ENCODE results near the gene DPP9. TPM values are rescaled to one million over a fixed set of nuclear protein-coding genes. Genes with fewer than 3 reads are reported as not detected.

DPP9 gene
- total and polyA plus RNA-seq, 2 of the 13 experiments (the other 11 are each of a cell fraction or from before 2014, with no cell fraction given), result 8.4 to 25.8 TPM

DNA sequence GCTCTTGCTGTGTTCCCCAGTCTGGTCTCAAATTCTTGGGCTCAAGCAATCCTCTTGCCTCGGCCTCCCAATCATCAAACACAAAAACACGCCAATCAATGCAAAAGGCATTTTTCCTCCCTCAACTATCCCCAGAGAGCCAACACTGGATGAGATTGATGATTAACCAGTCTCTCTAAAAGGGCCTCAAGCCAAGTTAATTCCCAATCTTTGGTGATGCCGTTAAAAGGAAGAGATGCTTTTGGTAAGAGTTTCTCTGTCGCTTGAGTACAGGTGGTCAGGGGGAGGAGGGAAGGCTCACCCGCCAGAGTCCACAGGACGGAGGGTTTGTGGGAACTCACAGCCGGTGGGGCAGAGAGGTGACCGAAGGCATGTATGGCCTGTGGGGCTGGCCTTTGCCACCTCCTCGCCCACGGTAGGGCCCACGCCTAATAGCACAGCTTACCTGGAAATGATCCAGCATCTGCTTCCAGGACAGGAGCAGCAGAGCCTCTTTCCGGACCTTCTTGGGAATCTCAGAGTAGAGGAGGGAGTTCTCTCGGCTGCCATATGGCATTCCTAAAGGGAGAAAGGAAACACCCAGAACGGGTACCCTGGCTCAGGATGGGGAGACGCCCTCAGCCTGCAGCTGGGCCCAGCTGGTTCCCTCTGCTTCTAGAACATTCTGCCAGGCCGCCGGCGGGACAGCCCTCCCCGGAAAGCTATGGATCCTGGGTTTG is 18.1 kb downstream of the DPP9 start (continued):
- TF ChIP-seq, protein P1, sequence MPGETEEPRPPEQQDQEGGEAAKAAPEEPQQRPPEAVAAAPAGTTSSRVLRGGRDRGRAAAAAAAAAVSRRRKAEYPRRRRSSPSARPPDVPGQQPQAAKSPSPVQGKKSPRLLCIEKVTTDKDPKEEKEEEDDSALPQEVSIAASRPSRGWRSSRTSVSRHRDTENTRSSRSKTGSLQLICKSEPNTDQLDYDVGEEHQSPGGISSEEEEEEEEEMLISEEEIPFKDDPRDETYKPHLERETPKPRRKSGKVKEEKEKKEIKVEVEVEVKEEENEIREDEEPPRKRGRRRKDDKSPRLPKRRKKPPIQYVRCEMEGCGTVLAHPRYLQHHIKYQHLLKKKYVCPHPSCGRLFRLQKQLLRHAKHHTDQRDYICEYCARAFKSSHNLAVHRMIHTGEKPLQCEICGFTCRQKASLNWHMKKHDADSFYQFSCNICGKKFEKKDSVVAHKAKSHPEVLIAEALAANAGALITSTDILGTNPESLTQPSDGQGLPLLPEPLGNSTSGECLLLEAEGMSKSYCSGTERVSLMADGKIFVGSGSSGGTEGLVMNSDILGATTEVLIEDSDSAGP (CRISPR knock-in tag; IDR thresholded peaks at IDR 0.05; ENCODE audit: borderline replicate concordance), result 0 out of 2 replicates have a peak, but pooled peaks have one; percentile 37
- TF ChIP-seq ZBTB42 (CRISPR knock-in tag; IDR thresholded peaks at IDR 0.05) (no peak), ZNF605 (CRISPR knock-in tag; IDR thresholded peaks at IDR 0.05) (no peak), RBFOX2 (IDR thresholded peaks at IDR 0.05; ENCODE audit: low read depth, low read length) (no peak), U2AF2 (IDR thresholded peaks at IDR 0.05; ENCODE audit: low read depth, low read length) (no peak), NFE2L2 (IDR thresholded peaks at IDR 0.05; ENCODE audit: low read length) (no peak), ZNF3 (CRISPR knock-in tag; IDR thresholded peaks at IDR 0.05) (peak; percentile 35; the same call in 1 of the 2 replicates), ZSCAN29 (CRISPR knock-in tag; conservative IDR thresholded peaks at IDR 0.05) (0 out of 2 replicates have a peak, but pooled peaks have one; percentile 24), ZNF644 (CRISPR knock-in tag; IDR thresholded peaks at IDR 0.05; ENCODE audit: low read depth) (peak; percentile 45; the same call in 1 of the 2 replicates), RARA (CRISPR knock-in tag; IDR thresholded peaks at IDR 0.05) (0 out of 2 replicates have a peak, but pooled peaks have one; percentile 42), PPARG (CRISPR knock-in tag; conservative IDR thresholded peaks at IDR 0.05) (no peak), ZNF800 (CRISPR knock-in tag; IDR thresholded peaks at IDR 0.05) (no peak), SIX4 (CRISPR knock-in tag; IDR thresholded peaks at IDR 0.05) (no peak), ZNF770 (CRISPR knock-in tag; IDR thresholded peaks at IDR 0.05) (peak; percentile 100), ADNP (CRISPR knock-in tag; IDR thresholded peaks at IDR 0.05) (no peak)
- TF ChIP-seq, protein P2, sequence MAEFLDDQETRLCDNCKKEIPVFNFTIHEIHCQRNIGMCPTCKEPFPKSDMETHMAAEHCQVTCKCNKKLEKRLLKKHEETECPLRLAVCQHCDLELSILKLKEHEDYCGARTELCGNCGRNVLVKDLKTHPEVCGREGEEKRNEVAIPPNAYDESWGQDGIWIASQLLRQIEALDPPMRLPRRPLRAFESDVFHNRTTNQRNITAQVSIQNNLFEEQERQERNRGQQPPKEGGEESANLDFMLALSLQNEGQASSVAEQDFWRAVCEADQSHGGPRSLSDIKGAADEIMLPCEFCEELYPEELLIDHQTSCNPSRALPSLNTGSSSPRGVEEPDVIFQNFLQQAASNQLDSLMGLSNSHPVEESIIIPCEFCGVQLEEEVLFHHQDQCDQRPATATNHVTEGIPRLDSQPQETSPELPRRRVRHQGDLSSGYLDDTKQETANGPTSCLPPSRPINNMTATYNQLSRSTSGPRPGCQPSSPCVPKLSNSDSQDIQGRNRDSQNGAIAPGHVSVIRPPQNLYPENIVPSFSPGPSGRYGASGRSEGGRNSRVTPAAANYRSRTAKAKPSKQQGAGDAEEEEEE (CRISPR knock-in tag; IDR thresholded peaks at IDR 0.05; ENCODE audit: borderline replicate concordance), result peak; percentile 15; the same call in 1 of the 2 replicates
- TF ChIP-seq, protein P3, sequence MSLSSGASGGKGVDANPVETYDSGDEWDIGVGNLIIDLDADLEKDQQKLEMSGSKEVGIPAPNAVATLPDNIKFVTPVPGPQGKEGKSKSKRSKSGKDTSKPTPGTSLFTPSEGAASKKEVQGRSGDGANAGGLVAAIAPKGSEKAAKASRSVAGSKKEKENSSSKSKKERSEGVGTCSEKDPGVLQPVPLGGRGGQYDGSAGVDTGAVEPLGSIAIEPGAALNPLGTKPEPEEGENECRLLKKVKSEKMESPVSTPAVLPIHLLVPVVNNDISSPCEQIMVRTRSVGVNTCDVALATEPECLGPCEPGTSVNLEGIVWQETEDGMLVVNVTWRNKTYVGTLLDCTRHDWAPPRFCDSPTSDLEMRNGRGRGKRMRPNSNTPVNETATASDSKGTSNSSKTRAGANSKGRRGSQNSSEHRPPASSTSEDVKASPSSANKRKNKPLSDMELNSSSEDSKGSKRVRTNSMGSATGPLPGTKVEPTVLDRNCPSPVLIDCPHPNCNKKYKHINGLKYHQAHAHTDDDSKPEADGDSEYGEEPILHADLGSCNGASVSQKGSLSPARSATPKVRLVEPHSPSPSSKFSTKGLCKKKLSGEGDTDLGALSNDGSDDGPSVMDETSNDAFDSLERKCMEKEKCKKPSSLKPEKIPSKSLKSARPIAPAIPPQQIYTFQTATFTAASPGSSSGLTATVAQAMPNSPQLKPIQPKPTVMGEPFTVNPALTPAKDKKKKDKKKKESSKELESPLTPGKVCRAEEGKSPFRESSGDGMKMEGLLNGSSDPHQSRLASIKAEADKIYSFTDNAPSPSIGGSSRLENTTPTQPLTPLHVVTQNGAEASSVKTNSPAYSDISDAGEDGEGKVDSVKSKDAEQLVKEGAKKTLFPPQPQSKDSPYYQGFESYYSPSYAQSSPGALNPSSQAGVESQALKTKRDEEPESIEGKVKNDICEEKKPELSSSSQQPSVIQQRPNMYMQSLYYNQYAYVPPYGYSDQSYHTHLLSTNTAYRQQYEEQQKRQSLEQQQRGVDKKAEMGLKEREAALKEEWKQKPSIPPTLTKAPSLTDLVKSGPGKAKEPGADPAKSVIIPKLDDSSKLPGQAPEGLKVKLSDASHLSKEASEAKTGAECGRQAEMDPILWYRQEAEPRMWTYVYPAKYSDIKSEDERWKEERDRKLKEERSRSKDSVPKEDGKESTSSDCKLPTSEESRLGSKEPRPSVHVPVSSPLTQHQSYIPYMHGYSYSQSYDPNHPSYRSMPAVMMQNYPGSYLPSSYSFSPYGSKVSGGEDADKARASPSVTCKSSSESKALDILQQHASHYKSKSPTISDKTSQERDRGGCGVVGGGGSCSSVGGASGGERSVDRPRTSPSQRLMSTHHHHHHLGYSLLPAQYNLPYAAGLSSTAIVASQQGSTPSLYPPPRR (CRISPR knock-in tag; IDR thresholded peaks at IDR 0.05; ENCODE audit: borderline replicate concordance), result peak; percentile 55; the same call in 1 of the 2 replicates
